OCI-LY3 (cell line): ENCODE data around the gene WSCD2.

ENCODE experiments used
- EZH2phosphoT487 ChIP-seq: fragments of 200-600 bp; shearing (Covaris generic); IDR thresholded peaks from 2 replicates; pipeline ENCODE4 v1.6.1; 2018; ENCODE audit warnings: antibody characterized with exemption, mixed run types, low read depth
- TF ChIP-seq, protein P1 (sequence below): fragments of 200-600, 300-600 bp; sonication (generic); IDR thresholded peaks from 2 replicates; pipeline ENCODE4 v1.5.1; 2014; ENCODE audit warnings: antibody characterized with exemption, low read length, low read depth

DNA sequence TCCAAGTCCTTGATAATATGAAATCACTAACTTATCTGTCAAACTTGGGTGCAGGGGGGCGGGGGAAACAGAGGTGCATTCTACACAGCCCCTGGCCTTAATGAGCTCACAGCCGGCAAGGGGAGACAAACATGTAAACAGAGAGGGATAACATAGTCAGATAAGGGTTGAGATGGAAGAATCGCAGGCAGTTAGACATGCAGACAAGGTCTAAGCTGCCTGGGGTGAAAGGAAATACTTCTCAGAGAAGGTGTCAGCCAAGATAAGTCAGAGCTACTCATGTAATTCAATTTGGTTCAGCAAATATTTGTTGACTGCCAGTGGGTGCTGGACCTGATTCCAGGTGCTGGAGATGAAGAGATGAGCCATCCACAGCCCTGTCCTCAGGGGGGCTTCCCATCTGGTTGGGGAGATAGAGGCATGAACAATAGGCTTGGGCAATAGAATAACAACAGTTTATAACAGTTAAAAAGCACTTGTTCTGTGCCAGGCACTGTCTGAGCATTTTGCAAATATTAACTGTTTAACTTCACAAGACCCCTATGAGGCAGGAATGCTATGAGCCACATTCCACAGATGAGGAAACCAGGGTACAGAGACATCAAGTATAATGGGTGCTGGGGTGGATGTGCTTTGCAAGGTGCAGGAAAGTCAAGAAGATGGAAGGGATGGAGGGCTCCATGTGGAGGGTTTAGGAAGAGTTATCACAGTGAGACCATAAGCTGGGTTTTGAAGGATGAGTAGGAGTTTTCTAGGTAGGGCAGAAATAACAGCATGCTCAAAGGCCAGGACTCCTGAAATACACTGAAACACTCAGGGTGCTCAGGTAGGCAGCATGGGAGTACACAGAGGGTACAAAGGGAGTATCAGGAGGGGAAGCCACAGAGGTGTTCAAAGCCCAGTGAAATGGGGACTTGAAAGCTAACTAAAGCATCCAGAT is 79.0 kb downstream of the WSCD2 start:
- TF ChIP-seq, protein P1, sequence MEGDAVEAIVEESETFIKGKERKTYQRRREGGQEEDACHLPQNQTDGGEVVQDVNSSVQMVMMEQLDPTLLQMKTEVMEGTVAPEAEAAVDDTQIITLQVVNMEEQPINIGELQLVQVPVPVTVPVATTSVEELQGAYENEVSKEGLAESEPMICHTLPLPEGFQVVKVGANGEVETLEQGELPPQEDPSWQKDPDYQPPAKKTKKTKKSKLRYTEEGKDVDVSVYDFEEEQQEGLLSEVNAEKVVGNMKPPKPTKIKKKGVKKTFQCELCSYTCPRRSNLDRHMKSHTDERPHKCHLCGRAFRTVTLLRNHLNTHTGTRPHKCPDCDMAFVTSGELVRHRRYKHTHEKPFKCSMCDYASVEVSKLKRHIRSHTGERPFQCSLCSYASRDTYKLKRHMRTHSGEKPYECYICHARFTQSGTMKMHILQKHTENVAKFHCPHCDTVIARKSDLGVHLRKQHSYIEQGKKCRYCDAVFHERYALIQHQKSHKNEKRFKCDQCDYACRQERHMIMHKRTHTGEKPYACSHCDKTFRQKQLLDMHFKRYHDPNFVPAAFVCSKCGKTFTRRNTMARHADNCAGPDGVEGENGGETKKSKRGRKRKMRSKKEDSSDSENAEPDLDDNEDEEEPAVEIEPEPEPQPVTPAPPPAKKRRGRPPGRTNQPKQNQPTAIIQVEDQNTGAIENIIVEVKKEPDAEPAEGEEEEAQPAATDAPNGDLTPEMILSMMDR: no peak
- no peak for TF ChIP-seq EZH2phosphoT487
